ENCODE results near the gene FLT3LG.
"Not testable (repeated sequence)": the region's sequence is repeated elsewhere in the genome, so short reads cannot be mapped to it uniquely, and the experiment has no call there.

FLT3LG gene

GRCh38 chr19:49463960-49464740 is 9.9 kb upstream of the FLT3LG start:
- no peak for DNase-seq

- no peak for DNase-seq
Observed at GRCh38 chr19:49465371-49465770, 8.6 kb upstream of the FLT3LG start.

GRCh38 chr19:49468199-49468598 is 5.8 kb upstream of the FLT3LG start:
- DNase-seq: no peak

GRCh38 chr19:49468746-49469447 is 5.1 kb upstream of the FLT3LG start:
- DNase-seq: peak; percentile 98

- peak; percentile 80 for DNase-seq
Observed at GRCh38 chr19:49469828-49470614, 4.0 kb upstream of the FLT3LG start.

- no peak for DNase-seq
Observed at GRCh38 chr19:49470615-49470978, 3.4 kb upstream of the FLT3LG start.

- DNase-seq: no peak
Observed at GRCh38 chr19:49472936-49473335, 1.1 kb upstream of the FLT3LG start.

- DNase-seq: not testable (repeated sequence)
Observed at GRCh38 chr19:49473501-49473867, 531 bp upstream of the FLT3LG start.

GRCh38 chr19:49474542-49474924 is 518 bp downstream of the FLT3LG start:
- DNase-seq: no peak

GRCh38 chr19:49475191-49475917 is 1.3 kb downstream of the FLT3LG start:
- peak; percentile 18 for DNase-seq

- DNase-seq: peak; percentile 74
Observed at GRCh38 chr19:49475995-49476880, 2.2 kb downstream of the FLT3LG start.

- DNase-seq: no peak
Observed at GRCh38 chr19:49479975-49480628, 6.1 kb downstream of the FLT3LG start.

GRCh38 chr19:49481020-49481683 is 7.1 kb downstream of the FLT3LG start:
- no peak for DNase-seq

GRCh38 chr19:49486232-49486631 is 12.2 kb downstream of the FLT3LG start:
- no peak for DNase-seq

GRCh38 chr19:49486710-49487276 is 12.8 kb downstream of the FLT3LG start:
- no peak for DNase-seq

GRCh38 chr19:49487277-49488045 is 13.4 kb downstream of the FLT3LG start, which contains the start of gene RPL13A:
TSS of gene RPL13A (plus strand) at chr19:49487608. CDS start at chr19:49487630, 22 bp downstream.
- peak; percentile 99 for DNase-seq

GRCh38 chr19:49488046-49488862 is 14.2 kb downstream of the FLT3LG start:
- DNase-seq: peak; percentile 41

- peak; percentile 21 for DNase-seq
Observed at GRCh38 chr19:49488863-49489537, 15.0 kb downstream of the FLT3LG start.

Data from hematopoietic multipotent progenitor cell treated with erythropoietin and hydrocortisone succinate and interleukin-3 and kit ligand, for 6 days (in vitro differentiated cells).